ENCODE measurements around the gene MON1A.
A peak's percentile ranks its signal among the peaks of the same experiment; 100 is the strongest.

The MON1A gene

GRCh38 chr3:49869525-49870126, 60.0 kb downstream of the MON1A start, which contains the start of gene CAMKV:
CAMKV (minus strand) TSS chr3:49869906; CDS start chr3:49862388, 7,518 bp downstream.
- no peak within 1 kb of the TSS for H3K27ac ChIP-seq (ENCODE audit: low read depth, low read length)

GRCh38 chr3:49868862-49869466, 60.6 kb downstream of the MON1A start:
- H3K36me3 ChIP-seq (ENCODE audit: insufficient read depth, low read length) = no peaks in the 10 kb centered on the region
- no peaks in the 10 kb centered on the region for H3K4me1 ChIP-seq (ENCODE audit: control insufficient read depth, insufficient read depth, low read length, unreplicated experiment)
- no peaks in the 10 kb centered on the region for H3K79me2 ChIP-seq (ENCODE audit: control insufficient read depth, insufficient read depth, low read length, unreplicated experiment)
- peak overlapping the region; percentile 41; the same call in 1 of the 2 replicates for H3K4me3 ChIP-seq (ENCODE audit: low read depth, low read length)
- H3K27me3 ChIP-seq (ENCODE audit: insufficient read depth, low read length) = peaks cover 71% of the 10 kb centered on the region
- H3K27ac ChIP-seq (ENCODE audit: low read depth, low read length) = no peak overlapping the region
- H2AFZ ChIP-seq (ENCODE audit: low read length, unreplicated experiment) = no peak overlapping the region

More at GRCh38 chr3:49869525-49870126, 60.0 kb downstream of the MON1A start, which contains the start of gene CAMKV:
- peak within 1 kb of the TSS; percentile 41; the same call in 1 of the 2 replicates for H3K4me3 ChIP-seq (ENCODE audit: low read depth, low read length)
- no peak within 1 kb of the TSS for H2AFZ ChIP-seq (ENCODE audit: low read length, unreplicated experiment)
- H3K79me2 ChIP-seq (ENCODE audit: control insufficient read depth, insufficient read depth, low read length, unreplicated experiment) = no peaks in the 10 kb centered on the region
- H3K4me1 ChIP-seq (ENCODE audit: control insufficient read depth, insufficient read depth, low read length, unreplicated experiment) = no peaks in the 10 kb centered on the region
- peaks cover 64% of the 10 kb centered on the region for H3K27me3 ChIP-seq (ENCODE audit: insufficient read depth, low read length)
- no peaks in the 10 kb centered on the region for H3K36me3 ChIP-seq (ENCODE audit: insufficient read depth, low read length)

- peaks cover 81% of the 10 kb centered on the region for H3K27me3 ChIP-seq (ENCODE audit: insufficient read depth, low read length)
- H3K27ac ChIP-seq (ENCODE audit: low read depth, low read length) = no peak overlapping the region
- no peaks in the 10 kb centered on the region for H3K4me1 ChIP-seq (ENCODE audit: control insufficient read depth, insufficient read depth, low read length, unreplicated experiment)
- H3K36me3 ChIP-seq (ENCODE audit: insufficient read depth, low read length) = no peaks in the 10 kb centered on the region
- no peak overlapping the region for H2AFZ ChIP-seq (ENCODE audit: low read length, unreplicated experiment)
- no peak overlapping the region for H3K4me3 ChIP-seq (ENCODE audit: low read depth, low read length)
- H3K79me2 ChIP-seq (ENCODE audit: control insufficient read depth, insufficient read depth, low read length, unreplicated experiment) = no peaks in the 10 kb centered on the region
Observed at GRCh38 chr3:49867871-49868321, 61.7 kb downstream of the MON1A start.

- peaks cover 86% of the 10 kb centered on the region for H3K27me3 ChIP-seq (ENCODE audit: insufficient read depth, low read length)
- H3K27ac ChIP-seq (ENCODE audit: low read depth, low read length) = no peak overlapping the region
- no peaks in the 10 kb centered on the region for H3K36me3 ChIP-seq (ENCODE audit: insufficient read depth, low read length)
- H3K4me3 ChIP-seq (ENCODE audit: low read depth, low read length) = no peak overlapping the region
- H3K4me1 ChIP-seq (ENCODE audit: control insufficient read depth, insufficient read depth, low read length, unreplicated experiment) = no peaks in the 10 kb centered on the region
- H3K79me2 ChIP-seq (ENCODE audit: control insufficient read depth, insufficient read depth, low read length, unreplicated experiment) = no peaks in the 10 kb centered on the region
- H2AFZ ChIP-seq (ENCODE audit: low read length, unreplicated experiment) = no peak overlapping the region
Observed at GRCh38 chr3:49867400-49867799, 62.2 kb downstream of the MON1A start.

GRCh38 chr3:49865198-49865784, 64.3 kb downstream of the MON1A start:
- H3K4me1 ChIP-seq (ENCODE audit: control insufficient read depth, insufficient read depth, low read length, unreplicated experiment) = no peaks in the 10 kb centered on the region
- no peak overlapping the region for H3K27ac ChIP-seq (ENCODE audit: low read depth, low read length)
- no peaks in the 10 kb centered on the region for H3K79me2 ChIP-seq (ENCODE audit: control insufficient read depth, insufficient read depth, low read length, unreplicated experiment)
- no peaks in the 10 kb centered on the region for H3K36me3 ChIP-seq (ENCODE audit: insufficient read depth, low read length)
- H3K27me3 ChIP-seq (ENCODE audit: insufficient read depth, low read length) = peaks cover 82% of the 10 kb centered on the region
- H2AFZ ChIP-seq (ENCODE audit: low read length, unreplicated experiment) = no peak overlapping the region
- no peak overlapping the region for H3K4me3 ChIP-seq (ENCODE audit: low read depth, low read length)

GRCh38 chr3:49864505-49864904, 65.1 kb downstream of the MON1A start:
- H3K27me3 ChIP-seq (ENCODE audit: insufficient read depth, low read length) = peaks cover 78% of the 10 kb centered on the region
- no peak overlapping the region for H3K27ac ChIP-seq (ENCODE audit: low read depth, low read length)
- H2AFZ ChIP-seq (ENCODE audit: low read length, unreplicated experiment) = no peak overlapping the region
- H3K4me3 ChIP-seq (ENCODE audit: low read depth, low read length) = no peak overlapping the region
- H3K36me3 ChIP-seq (ENCODE audit: insufficient read depth, low read length) = no peaks in the 10 kb centered on the region
- H3K79me2 ChIP-seq (ENCODE audit: control insufficient read depth, insufficient read depth, low read length, unreplicated experiment) = no peaks in the 10 kb centered on the region
- H3K4me1 ChIP-seq (ENCODE audit: control insufficient read depth, insufficient read depth, low read length, unreplicated experiment) = no peaks in the 10 kb centered on the region

GRCh38 chr3:49859576-49860305, 69.9 kb downstream of the MON1A start:
- no peak overlapping the region for H3K4me3 ChIP-seq (ENCODE audit: low read depth, low read length)
- H3K4me1 ChIP-seq (ENCODE audit: control insufficient read depth, insufficient read depth, low read length, unreplicated experiment) = peaks cover 10% of the 10 kb centered on the region
- peaks cover 40% of the 10 kb centered on the region for H3K27me3 ChIP-seq (ENCODE audit: insufficient read depth, low read length)
- no peak overlapping the region for H3K27ac ChIP-seq (ENCODE audit: low read depth, low read length)
- H3K36me3 ChIP-seq (ENCODE audit: insufficient read depth, low read length) = no peaks in the 10 kb centered on the region
- H2AFZ ChIP-seq (ENCODE audit: low read length, unreplicated experiment) = no peak overlapping the region
- peaks cover 13% of the 10 kb centered on the region for H3K79me2 ChIP-seq (ENCODE audit: control insufficient read depth, insufficient read depth, low read length, unreplicated experiment)

All from ACC112 (cell line).